ENCODE results near the gene TUBGCP6. TPM values are rescaled to one million over a fixed set of nuclear protein-coding genes. Genes with fewer than 3 reads are reported as not detected.

Gene TUBGCP6
- total RNA-seq, 1 donor from 2014 or later, result 32.2 TPM

DNA sequence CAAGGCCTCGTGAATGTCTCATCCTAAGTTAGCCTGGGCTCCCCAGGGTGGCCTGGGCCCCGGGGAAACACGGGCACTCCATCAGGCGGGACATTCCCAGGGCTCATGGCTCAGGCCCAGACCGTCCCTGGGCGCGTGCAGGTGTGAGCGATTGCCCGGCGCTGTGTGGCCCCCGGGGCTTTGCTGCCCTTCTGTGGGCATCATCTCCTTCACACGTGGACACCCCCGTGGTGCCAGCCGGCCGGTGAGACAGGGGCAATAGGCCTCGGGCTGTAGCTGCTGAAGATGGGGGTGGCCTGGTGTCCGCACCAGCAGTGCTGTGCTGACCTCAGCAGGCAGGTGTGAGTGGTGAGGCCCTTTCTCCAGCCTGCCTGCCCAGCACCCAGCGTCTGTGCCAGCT, 48.6 kb downstream of the TUBGCP6 start:
- Mint-ChIP-seq H3K27ac (ENCODE audit: unreplicated experiment) (no peak overlapping the region), H3K4me1 (ENCODE audit: low read depth) (peaks cover 11% of the 10 kb centered on the region), H3K36me3 (ENCODE audit: low read depth) (no peaks in the 10 kb centered on the region), H3K9me3 (ENCODE audit: low read depth) (no peaks in the 10 kb centered on the region), H3K4me3 (ENCODE audit: unreplicated experiment) (no peak overlapping the region), H3K27me3 (ENCODE audit: low read depth) (no peaks in the 10 kb centered on the region)
- DNase-seq (ENCODE audit: low spot score), result no peak
- TF ChIP-seq, protein P1, sequence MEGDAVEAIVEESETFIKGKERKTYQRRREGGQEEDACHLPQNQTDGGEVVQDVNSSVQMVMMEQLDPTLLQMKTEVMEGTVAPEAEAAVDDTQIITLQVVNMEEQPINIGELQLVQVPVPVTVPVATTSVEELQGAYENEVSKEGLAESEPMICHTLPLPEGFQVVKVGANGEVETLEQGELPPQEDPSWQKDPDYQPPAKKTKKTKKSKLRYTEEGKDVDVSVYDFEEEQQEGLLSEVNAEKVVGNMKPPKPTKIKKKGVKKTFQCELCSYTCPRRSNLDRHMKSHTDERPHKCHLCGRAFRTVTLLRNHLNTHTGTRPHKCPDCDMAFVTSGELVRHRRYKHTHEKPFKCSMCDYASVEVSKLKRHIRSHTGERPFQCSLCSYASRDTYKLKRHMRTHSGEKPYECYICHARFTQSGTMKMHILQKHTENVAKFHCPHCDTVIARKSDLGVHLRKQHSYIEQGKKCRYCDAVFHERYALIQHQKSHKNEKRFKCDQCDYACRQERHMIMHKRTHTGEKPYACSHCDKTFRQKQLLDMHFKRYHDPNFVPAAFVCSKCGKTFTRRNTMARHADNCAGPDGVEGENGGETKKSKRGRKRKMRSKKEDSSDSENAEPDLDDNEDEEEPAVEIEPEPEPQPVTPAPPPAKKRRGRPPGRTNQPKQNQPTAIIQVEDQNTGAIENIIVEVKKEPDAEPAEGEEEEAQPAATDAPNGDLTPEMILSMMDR (IDR thresholded peaks at IDR 0.05), result no peak

DNA sequence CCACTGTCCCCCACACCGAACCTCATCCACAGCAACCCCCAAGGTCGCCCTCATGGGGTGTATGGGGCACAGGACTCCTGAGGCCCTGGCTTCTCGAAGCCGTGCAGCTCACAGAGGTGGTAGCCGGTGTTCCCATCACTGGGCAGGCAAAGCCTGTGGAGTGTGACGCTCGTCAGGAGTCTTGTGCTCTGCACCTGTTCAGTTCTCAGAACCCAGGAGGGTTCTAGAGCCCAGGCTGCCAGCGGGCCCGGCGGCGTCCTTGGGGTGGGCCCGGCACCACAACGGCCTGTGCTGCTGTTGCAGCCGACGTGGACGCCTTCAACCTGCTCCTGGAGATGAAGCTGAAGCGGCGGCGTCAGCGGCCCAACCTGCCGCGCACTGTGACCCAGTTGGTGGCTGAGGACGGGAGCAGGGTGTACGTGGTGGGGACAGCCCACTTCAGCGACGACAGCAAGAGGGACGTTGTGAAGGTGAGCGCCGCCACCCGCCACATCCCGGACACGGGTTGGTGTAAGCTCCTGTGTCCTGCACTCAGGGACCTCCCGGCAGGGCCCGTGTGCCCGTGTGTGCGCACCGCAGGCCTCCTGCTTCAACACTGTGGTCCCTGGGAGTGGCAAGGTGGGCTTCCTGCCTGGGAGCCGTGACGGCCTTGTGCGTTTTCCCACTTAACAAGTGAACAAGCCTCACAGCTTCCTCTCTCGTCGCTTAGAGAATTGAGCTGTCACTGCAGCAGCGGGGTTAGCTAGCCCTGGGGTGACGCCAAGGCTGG, 50.6 kb downstream of the TUBGCP6 start:
- no peaks in the 10 kb centered on the region for H3K9me3 Mint-ChIP-seq (ENCODE audit: low read depth)
- no peak overlapping the region for H3K27ac Mint-ChIP-seq (ENCODE audit: unreplicated experiment)
- H3K4me3 Mint-ChIP-seq (ENCODE audit: unreplicated experiment), result no peak overlapping the region
- H3K36me3 Mint-ChIP-seq (ENCODE audit: low read depth), result no peaks in the 10 kb centered on the region
- H3K4me1 Mint-ChIP-seq (ENCODE audit: low read depth), result peaks cover 13% of the 10 kb centered on the region
- H3K27me3 Mint-ChIP-seq (ENCODE audit: low read depth), result no peaks in the 10 kb centered on the region
- DNase-seq (ENCODE audit: low spot score), result no peak
- TF ChIP-seq, protein P1 (IDR thresholded peaks at IDR 0.05), result no peak

DNA sequence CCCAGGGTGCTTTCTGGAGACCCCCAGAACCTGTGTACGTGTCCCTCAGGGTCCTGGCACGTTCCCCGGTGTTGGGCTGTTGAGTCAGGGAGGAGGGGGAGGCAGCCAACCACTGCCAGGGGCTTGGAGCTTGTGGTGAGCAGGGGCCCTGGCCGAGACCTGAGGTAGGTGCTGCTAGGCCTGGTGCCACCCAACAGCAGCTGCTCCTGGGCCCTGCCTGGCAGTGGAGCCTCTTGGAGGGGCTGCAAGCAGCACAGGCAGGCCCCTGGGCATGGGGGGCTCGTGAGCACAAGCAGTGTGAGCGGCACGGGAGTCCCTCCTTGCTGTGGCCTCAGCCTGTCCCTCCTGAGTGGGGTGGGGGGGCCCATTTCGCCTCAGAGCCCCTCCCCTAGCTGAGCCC, 51.2 kb downstream of the TUBGCP6 start:
- no peak overlapping the region for H3K4me3 Mint-ChIP-seq (ENCODE audit: unreplicated experiment)
- TF ChIP-seq, protein P1 (IDR thresholded peaks at IDR 0.05), result no peak
- H3K27ac Mint-ChIP-seq (ENCODE audit: unreplicated experiment), result no peak overlapping the region
- H3K4me1 Mint-ChIP-seq (ENCODE audit: low read depth), result peaks cover 13% of the 10 kb centered on the region
- no peaks in the 10 kb centered on the region for H3K9me3 Mint-ChIP-seq (ENCODE audit: low read depth)
- DNase-seq (ENCODE audit: low spot score), result no peak
- H3K36me3 Mint-ChIP-seq (ENCODE audit: low read depth), result no peaks in the 10 kb centered on the region
- no peaks in the 10 kb centered on the region for H3K27me3 Mint-ChIP-seq (ENCODE audit: low read depth)

DNA sequence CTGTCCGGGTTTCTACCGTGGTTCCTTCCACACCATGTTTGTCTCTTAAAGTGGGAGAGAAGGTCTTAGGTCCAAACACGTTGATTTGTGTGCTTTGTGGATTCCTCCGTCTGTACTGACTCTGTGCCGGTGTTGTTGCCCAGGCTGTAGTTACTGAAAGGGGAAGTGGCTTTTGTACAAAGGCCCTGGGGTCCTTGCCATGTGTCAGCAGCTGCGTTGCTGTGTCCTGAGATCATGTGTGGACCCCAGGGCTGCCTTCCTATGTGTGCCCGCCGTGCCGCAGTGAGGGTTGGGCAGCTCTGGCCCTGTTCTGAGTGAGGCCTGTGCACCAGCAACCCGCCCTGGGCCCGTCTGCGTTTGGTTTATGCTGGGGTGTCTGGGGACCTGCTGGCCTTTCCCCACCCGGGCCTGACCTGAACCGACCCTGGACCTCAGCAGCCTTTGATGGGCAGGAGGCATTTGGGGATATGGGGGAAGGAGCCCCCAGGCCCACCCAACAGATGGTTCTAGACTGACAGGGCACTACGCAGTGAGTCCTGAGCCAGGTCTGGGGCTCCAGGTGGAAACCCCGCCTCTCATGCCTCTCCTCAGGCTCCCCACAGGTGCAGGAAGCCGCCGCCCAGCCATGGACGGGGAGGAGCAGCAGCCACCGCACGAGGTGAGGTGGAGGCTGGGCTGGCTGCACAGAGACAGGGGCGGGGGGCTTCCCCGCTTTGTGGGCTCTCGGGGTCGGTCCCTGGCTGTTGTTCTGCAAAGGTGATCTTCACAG, 52.2 kb downstream of the TUBGCP6 start:
- H3K9me3 Mint-ChIP-seq (ENCODE audit: low read depth), result no peaks in the 10 kb centered on the region
- no peaks in the 10 kb centered on the region for H3K36me3 Mint-ChIP-seq (ENCODE audit: low read depth)
- TF ChIP-seq, protein P1 (IDR thresholded peaks at IDR 0.05), result no peak
- no peaks in the 10 kb centered on the region for H3K27me3 Mint-ChIP-seq (ENCODE audit: low read depth)
- DNase-seq (ENCODE audit: low spot score), result no peak
- H3K4me3 Mint-ChIP-seq (ENCODE audit: unreplicated experiment), result no peak overlapping the region
- peaks cover 13% of the 10 kb centered on the region for H3K4me1 Mint-ChIP-seq (ENCODE audit: low read depth)
- H3K27ac Mint-ChIP-seq (ENCODE audit: unreplicated experiment), result no peak overlapping the region

DNA sequence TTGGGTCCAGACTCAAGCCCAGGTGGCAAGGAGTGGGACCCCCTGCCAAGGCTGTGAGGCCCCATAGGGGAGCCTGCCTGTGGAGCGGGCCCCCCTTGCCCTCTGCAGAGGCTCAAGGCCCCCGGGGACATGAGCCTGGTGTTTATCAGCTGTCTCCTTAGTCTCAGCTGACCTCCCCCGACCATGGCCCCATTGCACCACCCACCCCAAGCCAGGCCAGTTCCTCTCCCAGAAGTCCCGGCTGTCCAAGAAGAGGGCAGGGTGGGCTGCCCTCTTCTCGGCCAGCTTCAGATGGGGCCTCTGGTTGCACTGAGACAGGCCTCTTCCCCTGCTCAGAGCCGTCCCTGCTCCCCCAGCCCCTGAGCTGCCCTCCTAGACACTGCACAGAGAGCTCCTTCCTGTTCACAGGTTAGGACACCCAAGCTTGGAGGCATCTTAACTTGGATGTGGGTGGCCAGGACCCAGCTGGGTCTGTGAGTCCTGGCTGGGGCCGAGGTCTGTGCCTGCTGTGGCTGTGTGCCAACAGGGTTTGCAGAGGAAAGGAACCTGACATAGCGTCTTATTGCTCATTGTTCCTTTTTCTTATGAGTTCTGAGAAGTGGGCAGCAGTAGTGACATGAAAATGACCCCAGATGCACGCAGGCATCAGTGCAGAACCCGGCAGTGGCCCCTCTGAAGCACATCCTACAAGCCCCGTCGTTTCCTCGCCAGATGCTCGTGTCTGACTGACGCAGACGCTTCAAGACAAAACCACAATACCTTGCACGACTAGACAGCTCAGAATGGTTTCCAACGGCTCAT, 53.7 kb downstream of the TUBGCP6 start:
- TF ChIP-seq, protein P1 (IDR thresholded peaks at IDR 0.05), result no peak
- Mint-ChIP-seq H3K27me3 (ENCODE audit: low read depth) (no peaks in the 10 kb centered on the region), H3K27ac (ENCODE audit: unreplicated experiment) (peak overlapping the region; percentile 1), H3K4me3 (ENCODE audit: unreplicated experiment) (no peak overlapping the region), H3K9me3 (ENCODE audit: low read depth) (no peaks in the 10 kb centered on the region), H3K36me3 (ENCODE audit: low read depth) (no peaks in the 10 kb centered on the region), H3K4me1 (ENCODE audit: low read depth) (peaks cover 17% of the 10 kb centered on the region)
- no peak for DNase-seq (ENCODE audit: low spot score)

Measured in chondrocyte (in vitro differentiated cells).